Stimulated activated CD8-positive, alpha-beta memory T cell treated with anti-CD3 and anti-CD28 coated beads, Interleukin-4, amount 100 ng/mL, for 1 hour (primary cell): ENCODE measurements around the gene MAGI3.

Experiments
- DNase-seq, 2 donors: peaks; one replicate each; pipeline ENCODE4 v3.0.0-alpha.2; 2020; ENCODE audit warnings: low read depth in 2 of 2, low spot score in 1 of 2

MAGI3 gene

DNA sequence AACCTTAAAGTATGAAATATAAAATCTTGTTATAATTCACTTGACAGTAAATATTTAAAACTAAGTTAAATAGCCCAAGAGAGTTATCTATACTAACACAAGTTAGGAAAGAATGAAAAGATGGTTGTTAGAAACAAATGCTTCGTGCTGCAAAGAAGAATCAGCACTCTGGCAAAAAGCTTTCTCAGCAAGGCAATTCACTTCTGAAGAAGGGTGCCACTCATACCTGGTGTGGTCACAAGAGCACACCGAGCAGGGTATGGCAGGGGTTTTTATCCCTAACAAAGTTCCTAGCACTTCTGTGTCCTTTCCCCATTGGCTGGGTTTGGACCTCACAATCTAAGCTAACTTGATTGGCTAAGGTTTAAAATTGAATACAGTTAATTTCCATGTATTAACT lies 121.0 kb downstream of the MAGI3 start:
- no peak for DNase-seq

DNA sequence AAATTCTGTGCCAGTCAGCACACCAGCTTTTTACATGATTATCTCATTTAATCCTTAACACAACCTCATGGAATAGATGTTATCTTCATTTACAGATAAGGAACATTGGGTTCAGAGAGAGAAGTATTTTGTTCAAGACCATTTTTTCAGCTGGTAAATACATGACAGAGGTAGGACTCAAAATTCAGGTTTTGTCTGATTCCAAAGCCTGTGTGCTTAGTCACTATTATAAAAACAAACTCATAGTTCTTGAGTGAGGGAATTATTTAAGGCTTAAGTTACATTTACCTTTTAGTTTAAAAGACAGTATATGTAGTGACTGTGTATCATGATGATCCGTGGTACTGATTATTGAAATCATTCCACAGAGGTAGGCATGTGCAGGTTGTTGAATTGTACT lies 125.2 kb downstream of the MAGI3 start:
- DNase-seq = no peak

DNA sequence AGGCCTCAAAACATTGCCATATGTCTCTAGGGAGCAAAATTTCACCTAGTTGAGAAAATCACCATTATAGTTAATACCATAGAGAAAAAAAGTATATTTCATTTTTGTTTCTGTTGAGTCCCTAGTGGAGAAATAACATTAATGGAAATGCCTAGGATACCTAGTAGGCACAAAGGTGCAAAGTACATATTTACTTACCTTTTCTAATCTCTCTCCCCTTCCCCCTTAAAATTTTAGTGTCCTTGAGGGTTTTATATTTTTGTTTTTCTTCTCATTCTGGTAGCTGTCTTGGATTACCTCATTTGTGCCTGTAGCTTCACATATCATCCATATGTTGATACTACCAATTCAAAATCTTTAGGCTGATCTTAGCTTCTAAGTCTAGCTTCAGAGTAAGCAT lies 127.0 kb downstream of the MAGI3 start:
- DNase-seq = no peak

DNA sequence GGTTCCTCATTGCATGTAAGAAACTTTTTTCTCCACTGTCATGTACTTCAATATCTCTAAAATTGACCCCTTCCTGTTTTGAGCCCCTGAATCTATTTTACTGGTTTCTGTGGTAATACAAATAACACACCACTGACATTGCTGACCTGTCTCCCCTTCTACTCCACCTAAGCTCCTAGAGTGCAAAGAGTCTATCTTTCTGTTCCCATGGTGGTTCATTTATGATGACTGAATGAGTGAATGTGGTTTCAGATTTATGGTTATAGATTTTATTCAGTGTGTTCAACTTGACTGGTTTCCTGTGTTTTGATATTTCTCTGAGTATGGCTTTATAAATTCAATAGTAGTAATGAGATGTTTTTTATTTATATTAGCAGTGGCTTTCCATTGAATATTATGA lies 127.7 kb downstream of the MAGI3 start:
- no peak for DNase-seq

DNA sequence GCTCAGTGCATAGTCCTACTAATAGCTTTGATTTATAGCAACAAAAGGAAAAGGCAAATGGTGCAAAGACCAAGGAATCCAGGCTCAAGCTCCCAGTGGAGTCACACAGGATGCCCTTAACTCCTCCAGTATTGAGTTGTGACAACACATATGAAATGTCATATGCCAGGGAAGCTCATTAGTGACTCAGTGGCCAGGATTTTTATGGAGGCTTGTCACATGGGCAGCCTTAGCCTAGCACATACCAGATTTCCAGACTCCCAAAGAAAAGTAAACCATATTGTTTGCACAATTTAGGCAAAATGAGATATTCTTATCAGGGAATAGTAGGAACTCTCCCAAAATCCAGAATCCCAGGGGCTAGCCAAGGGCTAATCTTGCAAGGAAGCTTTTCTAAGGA lies 129.2 kb downstream of the MAGI3 start:
- DNase-seq = no peak

DNA sequence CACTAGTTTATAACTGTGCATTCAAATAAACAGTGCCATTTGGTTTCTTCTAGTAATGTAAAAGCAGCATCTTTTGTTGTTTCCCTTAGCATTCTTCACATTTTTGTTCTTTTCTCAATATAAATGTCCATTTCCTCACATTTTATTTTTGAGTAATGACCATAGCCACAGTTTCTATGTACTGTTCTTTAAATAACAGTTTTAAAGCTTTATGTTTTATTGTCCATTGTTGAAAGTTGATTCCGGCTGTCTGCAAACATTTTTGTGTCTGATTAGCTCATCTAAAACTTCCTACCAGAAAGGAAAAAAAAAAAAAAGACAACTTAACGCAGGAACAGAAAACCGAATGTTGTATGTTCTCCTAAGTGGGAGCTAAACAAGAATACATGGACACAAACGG lies 139.7 kb downstream of the MAGI3 start:
- no peak for DNase-seq

DNA sequence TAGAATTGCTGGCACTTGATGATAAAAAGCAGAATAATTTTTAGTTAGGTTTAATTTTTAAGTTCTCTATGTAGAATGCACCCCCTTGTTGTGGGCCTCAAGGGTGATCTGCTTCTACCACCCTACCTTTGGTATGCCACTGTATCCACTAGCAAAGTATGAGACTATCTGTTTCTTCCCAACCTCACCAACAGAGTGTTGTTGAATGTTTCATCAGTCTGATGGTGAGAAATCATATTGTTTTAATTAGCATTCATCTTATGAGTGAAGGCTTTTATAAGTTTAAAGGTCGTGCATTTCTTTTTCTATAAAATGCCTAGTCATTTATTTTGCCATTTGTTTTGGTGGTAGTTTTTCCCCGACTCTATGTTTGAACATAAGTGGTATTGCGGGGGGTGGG lies 141.0 kb downstream of the MAGI3 start:
- DNase-seq = no peak

DNA sequence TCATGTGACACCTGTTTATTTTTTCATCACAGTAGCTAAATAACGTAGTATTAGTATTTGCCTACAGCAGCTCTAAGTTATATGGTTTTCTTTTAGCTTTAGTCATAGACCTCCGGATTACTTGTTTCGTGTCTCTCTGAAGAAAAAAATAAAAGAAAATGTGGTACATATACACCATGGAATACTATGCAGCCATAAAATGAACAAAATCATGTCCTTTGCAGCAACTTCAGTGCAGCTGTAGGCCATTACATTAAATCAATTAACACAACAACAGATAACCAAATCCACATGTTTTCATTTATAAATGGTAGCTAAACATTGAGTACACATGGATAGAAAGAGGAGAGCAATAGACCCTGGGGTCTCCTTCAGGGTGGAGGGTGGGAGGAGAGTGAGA lies 142.7 kb downstream of the MAGI3 start:
- DNase-seq = no peak

DNA sequence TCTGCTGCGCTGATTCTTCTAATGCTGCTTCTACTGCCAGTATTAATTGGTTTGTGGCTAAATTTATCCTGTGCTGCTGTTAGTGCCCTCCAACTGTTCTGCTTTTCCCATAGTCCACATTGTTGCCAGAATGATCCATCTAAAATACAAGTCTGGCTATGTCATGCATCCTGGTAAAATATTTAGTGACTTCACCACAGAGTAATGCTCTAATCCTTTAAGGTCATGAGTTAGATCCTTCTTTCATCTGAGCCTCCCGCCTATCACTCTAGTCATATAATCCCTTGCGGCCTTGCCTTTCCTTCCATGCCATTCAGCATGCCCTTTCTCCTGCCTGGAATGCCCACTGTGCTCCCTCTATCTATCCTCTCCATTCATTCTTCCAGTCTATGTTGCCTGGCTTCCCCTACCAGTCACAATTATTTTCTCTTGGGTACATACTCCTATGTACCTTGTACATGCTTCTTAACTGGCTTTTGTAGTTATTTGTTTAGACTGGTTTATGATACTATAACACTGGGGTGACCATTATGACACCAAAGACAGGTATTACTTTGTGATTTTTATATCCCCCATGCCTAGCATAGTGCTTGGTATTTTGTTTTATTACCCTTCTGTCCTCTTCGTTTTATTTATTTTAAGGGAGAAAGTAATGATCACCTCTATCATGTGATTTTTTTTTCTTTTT lies 144.0 kb downstream of the MAGI3 start:
- no peak for DNase-seq

DNA sequence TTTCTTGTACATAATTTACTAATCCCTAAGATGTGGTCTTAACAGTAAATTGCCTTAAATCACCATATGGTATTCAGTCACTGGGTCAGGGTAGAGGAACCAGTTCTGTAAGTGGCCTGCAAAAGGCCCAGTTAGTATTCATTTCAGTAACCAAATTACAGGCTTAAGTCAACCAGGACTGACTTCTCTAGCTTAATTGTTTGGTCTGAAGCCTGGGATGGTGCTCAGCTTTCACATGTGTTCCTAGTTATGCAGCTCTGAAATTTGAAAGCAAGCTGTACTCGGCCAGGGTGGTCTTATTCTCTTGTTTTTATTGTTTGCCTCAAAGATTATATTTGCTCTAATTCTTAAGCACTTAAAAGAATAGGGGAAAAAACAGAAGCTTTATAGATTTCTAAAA lies 144.6 kb downstream of the MAGI3 start:
- DNase-seq = no peak

DNA sequence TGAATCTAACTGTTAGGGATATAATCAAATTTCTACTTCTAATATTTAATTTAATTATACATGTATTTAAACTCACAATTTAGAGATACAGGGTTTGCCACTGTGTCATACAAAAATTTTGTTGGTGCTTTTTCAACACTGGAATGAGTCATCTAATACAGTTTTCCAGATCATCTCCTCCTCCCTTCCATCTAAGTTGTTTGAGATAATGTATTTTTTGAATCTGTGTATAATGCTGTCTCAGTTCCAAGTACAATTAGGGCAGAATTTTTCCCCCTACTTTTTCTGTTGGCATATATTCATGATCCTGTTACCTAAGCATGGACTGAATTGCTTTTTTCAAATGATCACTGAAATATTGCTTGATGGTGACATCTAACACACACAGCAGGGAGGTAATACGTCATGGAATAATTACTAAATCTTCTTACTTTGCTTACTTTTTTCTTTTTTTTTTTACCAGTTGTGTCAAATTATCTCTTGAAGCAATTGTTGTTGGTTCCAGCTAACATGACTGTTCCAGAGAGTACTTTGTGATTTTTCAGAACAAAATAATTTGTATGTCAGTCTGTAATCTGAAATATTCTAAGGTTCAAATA lies 146.0 kb downstream of the MAGI3 start:
- DNase-seq = no peak

DNA sequence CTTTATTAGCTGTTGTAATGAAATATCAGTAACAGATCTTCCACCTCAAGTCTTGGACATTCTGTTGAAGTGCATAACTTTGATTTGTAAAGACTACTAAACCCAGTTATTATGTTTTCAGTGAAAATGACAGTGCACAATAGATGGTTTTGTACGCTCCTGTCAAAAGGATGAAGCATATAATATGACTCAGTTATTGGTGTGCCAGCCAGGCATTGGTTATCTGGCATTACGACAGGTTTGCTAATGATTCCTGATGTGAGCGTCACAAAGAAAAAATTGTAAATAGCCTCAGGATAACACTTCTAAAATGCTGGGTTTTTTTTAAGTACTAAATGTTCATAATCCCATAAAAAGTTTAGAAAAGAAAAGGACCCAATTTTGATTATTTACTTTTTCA lies 147.9 kb downstream of the MAGI3 start:
- no peak for DNase-seq

DNA sequence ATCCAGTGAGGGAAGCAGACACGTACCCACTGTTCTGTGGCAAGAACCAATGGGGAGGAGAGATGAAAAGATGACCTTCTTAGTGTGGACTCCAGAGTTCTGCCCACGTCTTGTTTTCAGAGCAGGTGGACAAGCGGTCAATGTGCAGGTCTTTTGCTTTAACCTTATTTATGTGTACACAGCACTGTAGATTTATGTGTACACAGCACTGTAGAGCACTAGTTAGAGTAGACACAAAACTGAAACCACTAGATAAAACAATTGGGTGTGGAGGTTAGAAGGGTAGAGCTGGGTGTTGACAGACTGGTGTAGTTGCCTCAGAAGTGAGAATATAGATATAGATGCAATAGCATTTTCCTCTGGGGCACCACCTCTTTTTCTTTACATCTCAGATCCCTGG lies 150.0 kb downstream of the MAGI3 start:
- DNase-seq = no peak

DNA sequence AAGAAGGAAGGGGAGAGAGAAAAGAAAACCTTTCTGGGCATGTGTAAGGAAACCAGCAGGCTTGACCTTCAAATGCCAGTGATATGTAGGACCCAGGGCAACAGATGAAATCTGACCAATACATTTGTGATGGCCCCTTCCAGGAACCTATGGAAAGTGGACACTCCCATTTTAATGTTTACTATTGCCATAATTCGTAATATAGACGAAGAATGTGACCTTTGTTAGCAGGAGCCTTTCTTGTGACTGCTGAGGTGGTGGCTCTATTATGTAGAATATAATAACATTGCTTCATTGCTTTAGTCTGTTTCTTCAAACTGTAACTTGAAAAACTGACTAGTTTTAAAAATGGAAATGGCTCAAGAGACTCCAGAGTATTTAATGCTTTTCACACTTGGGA lies 150.8 kb downstream of the MAGI3 start:
- no peak for DNase-seq

DNA sequence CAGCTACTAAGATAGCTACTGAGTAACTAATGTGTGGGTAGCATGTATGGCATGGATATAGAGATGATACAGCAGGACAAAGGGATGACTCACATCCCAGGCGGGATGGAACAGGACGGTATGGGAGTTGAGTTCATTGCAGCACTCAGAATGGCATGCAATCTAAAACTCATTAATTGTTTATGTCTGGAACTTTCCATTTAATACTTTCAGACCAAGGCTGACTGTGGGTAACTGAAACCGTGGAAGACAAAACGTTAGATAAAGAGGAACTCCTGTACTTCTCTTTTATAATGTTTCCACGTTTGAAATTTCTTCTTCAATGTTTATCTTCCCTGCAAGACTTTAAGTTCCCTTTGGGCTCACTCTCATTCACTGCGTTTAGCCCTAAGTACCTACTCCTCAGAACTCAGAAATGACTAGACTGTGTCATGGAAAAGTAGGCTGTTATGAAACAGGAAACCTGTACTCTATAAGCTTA lies 151.9 kb downstream of the MAGI3 start:
- DNase-seq = no peak

DNA sequence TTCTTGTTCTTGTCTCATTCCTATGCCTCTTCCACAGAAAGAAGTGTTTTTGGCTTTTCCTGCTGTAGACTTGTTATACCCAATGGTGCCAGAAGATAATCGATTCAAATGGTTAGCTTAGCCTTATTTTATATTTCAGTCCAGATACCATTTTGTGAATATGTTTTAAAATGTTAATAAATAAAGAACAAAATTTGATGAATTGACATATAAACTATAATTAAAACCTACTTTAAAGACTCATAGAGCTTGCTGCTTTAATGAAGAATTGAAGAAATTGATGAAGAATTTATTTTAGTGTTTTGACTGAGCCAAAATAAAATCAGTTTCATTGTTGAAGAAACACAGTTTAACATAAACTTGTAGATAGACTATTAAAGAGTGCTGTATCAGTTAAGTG lies 152.8 kb downstream of the MAGI3 start:
- no peak for DNase-seq

DNA sequence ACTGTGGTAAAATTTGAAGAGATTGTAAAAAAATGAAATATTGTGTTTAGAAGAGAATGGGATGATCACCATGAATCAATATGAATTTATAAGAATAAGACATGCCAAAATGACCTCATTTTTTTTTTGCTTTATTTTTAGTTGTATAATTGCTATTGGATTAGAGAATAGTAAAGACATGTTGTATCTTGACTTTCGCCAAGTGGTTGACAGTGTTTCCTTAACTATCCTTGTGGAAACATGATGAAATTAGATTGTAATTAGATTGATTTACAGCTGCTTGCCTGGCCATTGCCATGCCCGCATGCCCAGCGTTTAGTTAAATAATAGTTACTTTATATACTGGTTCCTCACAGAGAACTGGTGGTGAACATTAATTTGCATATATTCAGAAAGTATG lies 154.9 kb downstream of the MAGI3 start:
- DNase-seq = no peak

DNA sequence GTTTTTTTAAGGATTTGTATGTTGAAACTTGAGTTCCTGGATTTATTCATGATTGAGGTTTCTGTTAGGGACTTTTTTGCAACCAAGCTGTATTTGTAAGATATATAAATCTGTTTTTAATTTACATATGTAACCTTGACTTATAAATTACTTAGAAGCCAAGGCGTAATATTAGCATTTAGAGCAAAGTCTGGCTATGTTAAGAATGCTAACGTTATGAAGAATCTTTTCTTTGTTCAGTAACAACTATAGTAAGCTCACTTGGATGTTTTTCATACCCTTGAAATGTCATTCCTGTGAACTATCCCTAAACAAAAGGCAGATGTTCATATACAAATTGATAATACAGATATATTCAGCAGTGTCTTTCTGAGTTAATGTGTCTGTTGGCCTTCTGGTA lies 155.3 kb downstream of the MAGI3 start:
- no peak for DNase-seq

DNA sequence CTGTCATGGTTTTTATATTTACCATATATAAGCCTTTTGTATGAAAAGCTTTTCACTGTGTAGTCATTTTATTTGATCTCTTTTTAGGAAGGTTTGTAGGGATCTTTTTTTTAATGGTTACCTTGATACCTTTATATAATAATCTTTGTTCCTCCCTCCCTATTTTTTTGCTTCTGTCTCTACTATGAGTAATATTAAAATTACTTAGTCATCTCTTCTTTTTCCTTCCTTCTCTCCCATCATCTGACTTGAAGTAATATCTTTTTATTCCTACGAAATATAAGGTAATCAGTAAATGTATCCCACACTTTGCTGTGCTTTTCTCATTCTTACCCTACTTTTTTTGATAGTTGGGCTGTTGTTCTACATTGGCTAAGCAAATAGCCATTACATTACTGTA lies 161.4 kb downstream of the MAGI3 start:
- DNase-seq = no peak

DNA sequence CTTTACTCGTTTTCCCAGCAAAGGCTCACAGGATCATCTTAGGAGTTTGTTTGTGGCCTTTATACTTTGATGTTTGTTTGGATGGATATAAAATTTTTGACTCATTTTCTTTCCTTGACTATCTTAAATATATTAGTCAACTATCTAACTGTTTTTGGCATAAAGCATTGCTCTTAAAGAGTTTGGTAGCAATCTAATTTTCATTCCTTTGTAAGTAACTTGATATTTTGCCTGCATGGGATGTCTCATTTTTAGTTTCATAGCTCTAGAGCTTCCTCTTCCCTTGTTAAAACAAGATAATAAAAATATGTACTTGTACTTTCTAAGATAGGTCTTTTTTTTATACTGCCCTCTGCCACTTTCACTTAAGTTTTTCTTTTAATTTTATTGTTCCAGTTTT lies 161.9 kb downstream of the MAGI3 start:
- DNase-seq = no peak

DNA sequence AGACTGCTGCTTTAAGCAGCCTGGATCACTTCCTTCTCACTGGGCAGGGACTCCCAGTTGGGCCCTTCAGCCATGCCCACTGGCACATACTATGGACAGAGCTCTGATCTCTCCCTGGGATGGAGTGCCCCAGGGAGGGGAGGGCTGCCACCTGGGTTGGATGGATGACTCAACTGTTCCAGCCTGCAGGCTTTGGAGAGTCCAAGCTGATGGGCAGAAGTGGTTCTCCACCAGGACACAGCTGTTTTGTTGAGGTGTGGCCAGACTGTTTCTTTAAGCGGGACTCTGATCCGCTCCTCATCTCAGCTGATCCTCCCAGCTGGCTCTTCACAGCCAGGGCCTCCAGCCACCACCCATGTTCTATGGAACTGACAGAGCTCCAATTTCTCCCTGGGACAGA lies 166.9 kb downstream of the MAGI3 start:
- DNase-seq = no peak

DNA sequence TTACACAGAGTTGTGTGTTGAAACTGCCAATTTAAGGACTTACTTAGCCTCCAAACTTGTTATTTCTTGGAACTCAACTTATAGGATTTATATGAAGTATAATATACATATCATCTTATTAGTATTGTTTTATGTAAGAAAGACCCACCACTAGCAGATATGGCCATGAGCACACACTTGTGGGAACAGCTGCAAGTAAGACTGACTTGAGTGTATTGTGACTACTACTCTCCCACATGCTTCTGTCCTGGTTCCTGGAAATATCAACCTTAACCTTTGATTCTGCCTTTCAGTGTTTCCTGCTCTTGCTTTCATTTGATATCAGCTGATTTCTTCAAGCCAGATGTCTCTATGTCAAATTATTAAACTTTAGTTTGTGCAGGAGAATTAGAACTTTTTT lies 175.3 kb downstream of the MAGI3 start:
- no peak for DNase-seq

DNA sequence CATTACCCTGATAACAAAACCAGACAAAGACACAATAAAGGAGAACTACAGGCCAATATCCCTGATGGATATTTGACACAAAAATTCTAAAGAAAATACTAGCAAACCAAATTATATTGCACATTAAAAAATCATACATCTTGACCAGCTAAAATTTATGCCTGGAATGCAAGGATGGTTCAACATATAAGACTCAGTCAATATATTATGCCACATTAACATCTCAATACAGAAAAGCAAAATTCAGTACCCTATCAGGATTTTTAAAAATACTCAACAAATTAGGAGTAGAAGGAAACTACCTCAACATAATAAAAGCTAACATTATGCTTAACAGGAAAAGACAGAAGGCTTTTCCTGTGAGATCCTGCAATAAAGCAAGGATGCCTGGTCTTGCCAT lies 177.1 kb downstream of the MAGI3 start:
- no peak for DNase-seq
